Heart left ventricle (tissue), 13 donors: Measurements from ENCODE around the gene PIP5K1C.

Experiments used
- POLR2A ChIP-seq, 2 donors: fragments of 450-650 bp; IDR thresholded peaks; one replicate each; pipeline ENCODE4 v1.6.1; 2017; ENCODE audit warnings: antibody characterized with exemption in 2 of 2, mild to moderate bottlenecking in 2 of 2, moderate library complexity in 2 of 2
- TF ChIP-seq, protein P1 (sequence below), 12 donors: fragments of 200-600 bp; sonication (generic) in 4 of 12; IDR thresholded peaks; one replicate each; pipeline versions ENCODE4 v1.5.0 to v1.8.0; 2018 to 2022; ENCODE audit warnings: antibody characterized with exemption in 12 of 12, mild to moderate bottlenecking in 5 of 12
- donor health status: ischemic (EF 13 %, LVEDD 7.1; RV severe dilation, severe dysfunction).
- donor health status: DM: no; HTN: yes; CAD: no.
- donor health status: DM: no; HTN: no; CAD: no.
- donor health status: ischemic (EF 25% LVEDD 6.9; RV normal size, moderate dysfunction).
- donor health status: ischemic (EF 25% LVEDD 5.7; RV mildly dilated, moderate dysfunction).
- donor health status: ischemic (EF 35%, LVEDD 5.7; RV mildly dilated, moderate dysfunction).
- donor health status: nonischemic (EF 11% LVEDD 7.7; RV severe dilation, severe dysfunction).
- donor health status: DM: yes; HTN: yes; CAD: no.
- donor health status: PGD.
- donor health status: ischemic (EF 29% LVEDD 5.4; RV normal size, mild dysfunction).
- donor health status: nonischemic (EF 23%, LVEDD 6.1; RV moderate dilation, normal function).

DNA sequence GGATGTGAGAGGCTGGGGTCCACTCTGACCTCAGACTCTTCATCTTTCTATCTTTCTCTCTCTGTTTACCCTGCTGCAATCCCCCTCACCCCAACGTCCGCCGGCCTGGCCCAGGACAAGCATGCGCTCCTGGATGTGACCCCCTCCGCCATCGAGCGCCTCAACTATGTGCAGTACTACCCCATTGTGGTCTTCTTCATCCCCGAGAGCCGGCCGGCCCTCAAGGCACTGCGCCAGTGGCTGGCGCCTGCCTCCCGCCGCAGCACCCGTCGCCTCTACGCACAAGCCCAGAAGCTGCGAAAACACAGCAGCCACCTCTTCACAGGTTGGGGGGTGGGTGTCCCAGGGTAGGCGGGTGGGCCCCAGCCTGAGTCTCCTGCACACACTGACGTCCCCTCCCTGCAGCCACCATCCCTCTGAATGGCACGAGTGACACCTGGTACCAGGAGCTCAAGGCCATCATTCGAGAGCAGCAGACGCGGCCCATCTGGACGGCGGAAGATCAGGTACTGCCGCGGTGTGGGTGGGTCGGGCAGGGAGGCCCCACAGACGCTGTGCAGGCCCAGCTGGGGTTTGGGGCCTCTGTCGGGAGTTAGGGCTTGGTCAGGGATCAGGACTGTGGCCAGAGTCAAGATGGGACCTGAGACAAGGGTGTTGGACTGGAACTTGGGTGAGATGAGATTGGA lies 46.2 kb upstream of the PIP5K1C start:
- TF ChIP-seq POLR2A (IDR thresholded peaks at IDR 0.05) = no peak
- TF ChIP-seq, protein P1, sequence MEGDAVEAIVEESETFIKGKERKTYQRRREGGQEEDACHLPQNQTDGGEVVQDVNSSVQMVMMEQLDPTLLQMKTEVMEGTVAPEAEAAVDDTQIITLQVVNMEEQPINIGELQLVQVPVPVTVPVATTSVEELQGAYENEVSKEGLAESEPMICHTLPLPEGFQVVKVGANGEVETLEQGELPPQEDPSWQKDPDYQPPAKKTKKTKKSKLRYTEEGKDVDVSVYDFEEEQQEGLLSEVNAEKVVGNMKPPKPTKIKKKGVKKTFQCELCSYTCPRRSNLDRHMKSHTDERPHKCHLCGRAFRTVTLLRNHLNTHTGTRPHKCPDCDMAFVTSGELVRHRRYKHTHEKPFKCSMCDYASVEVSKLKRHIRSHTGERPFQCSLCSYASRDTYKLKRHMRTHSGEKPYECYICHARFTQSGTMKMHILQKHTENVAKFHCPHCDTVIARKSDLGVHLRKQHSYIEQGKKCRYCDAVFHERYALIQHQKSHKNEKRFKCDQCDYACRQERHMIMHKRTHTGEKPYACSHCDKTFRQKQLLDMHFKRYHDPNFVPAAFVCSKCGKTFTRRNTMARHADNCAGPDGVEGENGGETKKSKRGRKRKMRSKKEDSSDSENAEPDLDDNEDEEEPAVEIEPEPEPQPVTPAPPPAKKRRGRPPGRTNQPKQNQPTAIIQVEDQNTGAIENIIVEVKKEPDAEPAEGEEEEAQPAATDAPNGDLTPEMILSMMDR (IDR thresholded peaks at IDR 0.05) = no peak
